A549 (cell line): ENCODE measurements around the gene PAQR7. TPM values are rescaled to one million over a fixed set of nuclear protein-coding genes. Genes with fewer than 3 reads are reported as not detected.

Experiments
- ATAC-seq, 2 experiments: fragments of 200-7000 bp in 1 of 2; fragments of >200 bp in 1 of 2; cut with Nextera tagmentation in 1 of 2; cut with Tn5 transposase in 1 of 2; 3 replicates each; pipeline versions ENCODE4 v1.8.0 to v1.9.1; 2018 to 2020; ENCODE audit warnings: mild to moderate bottlenecking in 1 of 2, moderate library complexity in 1 of 2
- CTCF ChIA-PET: fragments of 300-600 bp; sonication (Branson Sonifier 250); formaldehyde crosslinking; extraction: SDS; loops from one replicate; lab custom pipeline; 2021; ENCODE audit warnings: antibody characterized with exemption, inconsistent platforms; lab: Yijun Ruan, JAX
- POLR2A ChIA-PET: fragments of 350-600 bp; formaldehyde crosslinking; extraction: SDS; loops from one replicate; lab custom pipeline; 2021; ENCODE audit warnings: antibody characterized with exemption, inconsistent platforms; lab: Yijun Ruan, JAX
- DNase-seq, 2 experiments: peaks; one replicate each; pipeline versions ENCODE4 v3.0.0 to v3.0.0-alpha.2; 2011 to 2016; ENCODE audit warnings: low read depth in 1 of 2, low spot score in 1 of 2
- FAIRE-seq: peaks from 2 replicates; lab custom pipeline; 2011; peaks lifted over from hg19 to GRCh38; lab: Jason Lieb, UNC
- H3K27ac ChIP-seq, 2 experiments: fragments of >200 bp; sonication (Bioruptor Twin); formaldehyde crosslinking; 3 replicates each; pipeline ENCODE4 v1.5.1; 2016 to 2017
- H3K4me1 ChIP-seq: fragments of >200 bp; sonication (Bioruptor Twin); formaldehyde crosslinking; 3 replicates; pipeline ENCODE4 v1.6.1; 2016
- H3K4me2 ChIP-seq: fragments of >200 bp; sonication (Bioruptor Twin); formaldehyde crosslinking; 3 replicates; pipeline ENCODE4 v1.6.1; 2016
- H3K4me3 ChIP-seq: fragments of >200 bp; sonication (Bioruptor Twin); formaldehyde crosslinking; 3 replicates; pipeline ENCODE4 v1.5.1; 2016
- H3K9me3 ChIP-seq: fragments of >200 bp; sonication (Bioruptor Twin); formaldehyde crosslinking; 3 replicates; pipeline ENCODE4 v1.6.1; 2016
- CBX2 ChIP-seq: fragments of 200-600 bp; sonication (generic); IDR thresholded peaks from 2 replicates; pipeline ENCODE4 v1.6.1; 2016; ENCODE audit warnings: low read depth, mild to moderate bottlenecking, borderline replicate concordance
- CHD4 ChIP-seq: fragments of 200-600 bp; sonication (generic); IDR thresholded peaks from 2 replicates; pipeline ENCODE4 v1.6.1; 2016; ENCODE audit warnings: antibody characterized with exemption, mild to moderate bottlenecking, borderline replicate concordance
- EHMT2 ChIP-seq: fragments of 200-600 bp; sonication (generic); IDR thresholded peaks from 2 replicates; pipeline ENCODE4 v1.6.1; 2016; ENCODE audit warnings: antibody characterized with exemption, low read depth, mild to moderate bottlenecking, moderate library complexity
- FOSB ChIP-seq: fragments of 250-450 bp; sonication (Bioruptor Pico); IDR thresholded peaks from 2 replicates; pipeline ENCODE4 v1.5.0; 2020; ENCODE audit warnings: mild to moderate bottlenecking, moderate library complexity
- HDAC2 ChIP-seq: fragments of 200-600 bp; sonication (generic); IDR thresholded peaks from 2 replicates; pipeline ENCODE4 v1.6.1; 2016
- HEYL ChIP-seq: fragments of 250-450 bp; sonication (Bioruptor Pico); IDR thresholded peaks from 2 replicates; pipeline ENCODE4 v1.8.0; 2021; ENCODE audit warnings: mild to moderate bottlenecking, moderate library complexity
- HOXB13 ChIP-seq: fragments of 250-450 bp; sonication (Bioruptor Pico); IDR thresholded peaks from 2 replicates; pipeline ENCODE4 v1.5.0; 2020; ENCODE audit warnings: low read depth, mild to moderate bottlenecking, moderate library complexity
- HOXB5 ChIP-seq: fragments of 250-450 bp; sonication (Bioruptor Pico); IDR thresholded peaks from 2 replicates; pipeline ENCODE4 v1.5.0; 2020; ENCODE audit warnings: mild to moderate bottlenecking, moderate library complexity
- JUN ChIP-seq, 2 experiments: fragments of >200 bp; sonication (Bioruptor Twin); formaldehyde crosslinking; IDR thresholded peaks; 2 replicates in 1 of 2; 3 replicates in 1 of 2; pipeline ENCODE4 v1.6.1; 2016 to 2017
- MAZ ChIP-seq: fragments of 150-350 bp; IDR thresholded peaks from 2 replicates; pipeline ENCODE4 v1.6.1; 2014; ENCODE audit warnings: antibody characterized with exemption, low read depth, low read length, borderline replicate concordance
- NPAS2 ChIP-seq: fragments of 250-450 bp; sonication (Bioruptor Pico); IDR thresholded peaks from 2 replicates; pipeline ENCODE4 v1.8.0; 2022; ENCODE audit warnings: mild to moderate bottlenecking, moderate library complexity, borderline replicate concordance
- PHF8 ChIP-seq: fragments of 200-600 bp; sonication (generic); IDR thresholded peaks from 2 replicates; pipeline ENCODE4 v1.6.1; 2016; ENCODE audit warnings: low read depth, mild to moderate bottlenecking, antibody characterized with exemption, moderate library complexity, borderline replicate concordance
- POLR2AphosphoS2 ChIP-seq: conservative IDR thresholded peaks from 2 replicates; pipeline ENCODE4 v1.6.1; 2012; ENCODE audit warnings: low read length, improper control_type of control experiment, inconsistent platforms
- RFX5 ChIP-seq: fragments of 450-650 bp; IDR thresholded peaks from 2 replicates; pipeline ENCODE4 v1.7.1; 2014; ENCODE audit warnings: antibody characterized with exemption, mild to moderate bottlenecking, moderate library complexity
- SREBF2 ChIP-seq: fragments of 450-650 bp; IDR thresholded peaks from 2 replicates; pipeline ENCODE4 v1.6.1; 2014; ENCODE audit warnings: mild to moderate bottlenecking, moderate library complexity
- TFCP2L1 ChIP-seq: fragments of 250-450 bp; sonication (Bioruptor Pico); IDR thresholded peaks from 2 replicates; pipeline ENCODE4 v1.5.0; 2021; ENCODE audit warnings: mild to moderate bottlenecking
- ZC3H11A ChIP-seq: fragments of 450-650 bp; IDR thresholded peaks from 2 replicates; pipeline ENCODE4 v1.6.1; 2014; ENCODE audit warnings: antibody characterized with exemption, mild to moderate bottlenecking
- ZFP36 ChIP-seq: fragments of 450-650 bp; IDR thresholded peaks from 2 replicates; pipeline ENCODE4 v1.6.1; 2014; ENCODE audit warnings: borderline replicate concordance; ENCODE audit not compliant: partially characterized antibody
- ZSCAN20 ChIP-seq: fragments of 250-450 bp; sonication (Bioruptor Pico); IDR thresholded peaks from 2 replicates; pipeline ENCODE4 v1.8.0; 2022; ENCODE audit warnings: mild to moderate bottlenecking, moderate library complexity
- WGBS: methylation state at CpG from one replicate; pipeline ENCODE4 v1.1.6; 2017; ENCODE audit errors: missing lambda C conversion rate; 5-methylcytosine and 5-hydroxymethylcytosine counted together
- polyA plus RNA-seq, 4 experiments: library from polyadenylated mRNA; depleted of rRNA in 3 of 4; stranded (reverse); fragments of >200 nt; fragmentation: RNase III in 1 of 4; extraction: RNeasy Plus Mini Kit Qiagen cat#74134 plus additional on column Dnase treatment in 1 of 4; gene quantifications; 2 replicates in 3 of 4; 3 replicates in 1 of 4; pipeline ENCODE4 v1.2.3, GENCODE V29; 2011 to 2017
- TF ChIP-seq, protein P1 (sequence below): fragments of 150-350 bp; IDR thresholded peaks from 2 replicates; pipeline ENCODE4 v1.6.1; 2014; ENCODE audit warnings: low read depth, mild to moderate bottlenecking, low read length
- TF ChIP-seq, protein P2 (sequence below): fragments of 250-450 bp; sonication (Bioruptor Pico); IDR thresholded peaks from 2 replicates; pipeline ENCODE4 v1.5.0; 2021; ENCODE audit warnings: mild to moderate bottlenecking, moderate library complexity, borderline replicate concordance
- TF ChIP-seq, protein P3 (sequence below): IDR thresholded peaks from 2 replicates; pipeline ENCODE4 v1.6.1; 2012; ENCODE audit warnings: low read depth, borderline replicate concordance
- TF ChIP-seq, protein P4 (sequence below): IDR thresholded peaks from 2 replicates; pipeline ENCODE4 v1.6.1; 2012
- TF ChIP-seq, protein P5 (sequence below): fragments of 250-450 bp; sonication (Bioruptor Pico); IDR thresholded peaks from 2 replicates; pipeline ENCODE4 v1.5.0; 2020; ENCODE audit warnings: low read depth, mild to moderate bottlenecking, moderate library complexity
- TF ChIP-seq, protein P6 (sequence below): fragments of 200-600 bp; sonication (generic); IDR thresholded peaks from 2 replicates; pipeline ENCODE4 v1.6.1; 2016; ENCODE audit warnings: antibody characterized with exemption, mild to moderate bottlenecking, moderate library complexity

The PAQR7 gene
- polyA plus RNA-seq, 2 of the 4 experiments (the other 2 are of a cell fraction), result 2.3 to 6.0 TPM

DNA sequence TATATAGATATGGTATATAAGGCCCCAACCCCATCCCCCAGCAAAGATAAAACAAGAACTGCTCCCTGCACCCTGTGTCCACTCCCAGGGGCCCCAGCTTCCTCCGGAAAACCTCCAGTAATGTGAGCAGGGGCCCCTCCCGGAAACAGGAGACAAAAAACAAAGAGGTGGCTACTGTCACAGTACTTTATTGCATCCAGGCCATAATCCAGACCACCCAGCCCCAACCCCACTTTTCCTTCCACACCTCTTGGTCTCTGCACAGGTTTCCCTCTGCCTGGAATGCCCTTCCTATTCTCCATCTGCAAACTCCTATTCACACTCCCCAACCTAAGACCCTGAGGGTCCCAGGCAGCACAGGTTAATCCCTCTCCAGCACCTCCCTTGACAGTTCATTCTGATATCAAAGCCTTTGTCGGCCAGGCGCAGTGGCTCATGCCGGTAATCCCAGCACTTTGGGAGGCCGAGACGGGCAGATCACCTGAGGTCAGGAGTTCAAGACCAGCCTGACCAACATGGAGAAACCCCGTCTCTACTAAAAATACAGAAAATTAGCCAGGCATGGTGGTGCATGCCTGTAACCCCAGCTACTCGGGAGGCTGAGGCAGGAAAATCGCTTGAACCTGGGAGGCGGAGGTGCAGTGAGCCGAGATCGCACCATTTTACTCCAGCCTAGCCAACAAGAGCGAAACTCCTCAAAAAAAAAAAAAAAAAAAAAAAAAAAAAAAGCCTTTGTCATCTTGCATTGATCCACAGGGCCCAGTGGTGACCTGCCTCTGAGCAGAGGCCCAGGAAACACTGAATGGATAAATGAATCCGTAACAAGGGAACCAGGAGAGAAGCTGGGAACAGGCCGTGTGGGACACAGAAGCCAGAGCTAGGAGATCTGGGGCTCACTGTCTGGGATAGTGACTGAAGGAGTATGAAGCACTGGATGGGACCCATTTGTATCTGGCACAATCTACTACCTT, 13.9 kb downstream of the PAQR7 start:
- H3K4me2 ChIP-seq, result 0 out of 3 replicates have a peak overlapping the region, but pooled peaks have one; percentile 82
- H3K4me3 ChIP-seq, result no peak overlapping the region
- CTCF ChIA-PET, result no interaction called here
- FAIRE-seq, result no peak
- TF ChIP-seq HOXB13 (no peak), RFX5 (no peak), NPAS2 (CRISPR knock-in tag) (no peak), CBX2 (no peak), ZSCAN20 (no peak), MAZ (no peak), SREBF2 (no peak)
- TF ChIP-seq, protein P1, sequence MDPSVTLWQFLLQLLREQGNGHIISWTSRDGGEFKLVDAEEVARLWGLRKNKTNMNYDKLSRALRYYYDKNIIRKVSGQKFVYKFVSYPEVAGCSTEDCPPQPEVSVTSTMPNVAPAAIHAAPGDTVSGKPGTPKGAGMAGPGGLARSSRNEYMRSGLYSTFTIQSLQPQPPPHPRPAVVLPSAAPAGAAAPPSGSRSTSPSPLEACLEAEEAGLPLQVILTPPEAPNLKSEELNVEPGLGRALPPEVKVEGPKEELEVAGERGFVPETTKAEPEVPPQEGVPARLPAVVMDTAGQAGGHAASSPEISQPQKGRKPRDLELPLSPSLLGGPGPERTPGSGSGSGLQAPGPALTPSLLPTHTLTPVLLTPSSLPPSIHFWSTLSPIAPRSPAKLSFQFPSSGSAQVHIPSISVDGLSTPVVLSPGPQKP, result no peak
- TF ChIP-seq, protein P2, sequence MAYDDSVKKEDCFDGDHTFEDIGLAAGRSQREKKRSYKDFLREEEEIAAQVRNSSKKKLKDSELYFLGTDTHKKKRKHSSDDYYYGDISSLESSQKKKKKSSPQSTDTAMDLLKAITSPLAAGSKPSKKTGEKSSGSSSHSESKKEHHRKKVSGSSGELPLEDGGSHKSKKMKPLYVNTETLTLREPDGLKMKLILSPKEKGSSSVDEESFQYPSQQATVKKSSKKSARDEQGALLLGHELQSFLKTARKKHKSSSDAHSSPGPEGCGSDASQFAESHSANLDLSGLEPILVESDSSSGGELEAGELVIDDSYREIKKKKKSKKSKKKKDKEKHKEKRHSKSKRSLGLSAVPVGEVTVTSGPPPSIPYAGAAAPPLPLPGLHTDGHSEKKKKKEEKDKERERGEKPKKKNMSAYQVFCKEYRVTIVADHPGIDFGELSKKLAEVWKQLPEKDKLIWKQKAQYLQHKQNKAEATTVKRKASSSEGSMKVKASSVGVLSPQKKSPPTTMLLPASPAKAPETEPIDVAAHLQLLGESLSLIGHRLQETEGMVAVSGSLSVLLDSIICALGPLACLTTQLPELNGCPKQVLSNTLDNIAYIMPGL (CRISPR knock-in tag), result no peak
- TF ChIP-seq, protein P3, sequence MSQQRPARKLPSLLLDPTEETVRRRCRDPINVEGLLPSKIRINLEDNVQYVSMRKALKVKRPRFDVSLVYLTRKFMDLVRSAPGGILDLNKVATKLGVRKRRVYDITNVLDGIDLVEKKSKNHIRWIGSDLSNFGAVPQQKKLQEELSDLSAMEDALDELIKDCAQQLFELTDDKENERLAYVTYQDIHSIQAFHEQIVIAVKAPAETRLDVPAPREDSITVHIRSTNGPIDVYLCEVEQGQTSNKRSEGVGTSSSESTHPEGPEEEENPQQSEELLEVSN, result no peak
- TF ChIP-seq, all 56 proteins: peak for 0
- Histone ChIP-seq H3K27ac (peak overlapping the region in 1 of 2 experiments; percentile 43; a peak in 1 of 6 replicates), H3K9me3 (no peaks in the 10 kb centered on the region), H3K4me1 (peaks cover 26% of the 10 kb centered on the region; the same call in 2 of the 3 replicates)
- ATAC-seq, result no peak
- WGBS, result 87% methylated on average over 16 of the region's 16 CpGs
- no peak for DNase-seq
- POLR2A ChIA-PET, result no interaction called here

DNA sequence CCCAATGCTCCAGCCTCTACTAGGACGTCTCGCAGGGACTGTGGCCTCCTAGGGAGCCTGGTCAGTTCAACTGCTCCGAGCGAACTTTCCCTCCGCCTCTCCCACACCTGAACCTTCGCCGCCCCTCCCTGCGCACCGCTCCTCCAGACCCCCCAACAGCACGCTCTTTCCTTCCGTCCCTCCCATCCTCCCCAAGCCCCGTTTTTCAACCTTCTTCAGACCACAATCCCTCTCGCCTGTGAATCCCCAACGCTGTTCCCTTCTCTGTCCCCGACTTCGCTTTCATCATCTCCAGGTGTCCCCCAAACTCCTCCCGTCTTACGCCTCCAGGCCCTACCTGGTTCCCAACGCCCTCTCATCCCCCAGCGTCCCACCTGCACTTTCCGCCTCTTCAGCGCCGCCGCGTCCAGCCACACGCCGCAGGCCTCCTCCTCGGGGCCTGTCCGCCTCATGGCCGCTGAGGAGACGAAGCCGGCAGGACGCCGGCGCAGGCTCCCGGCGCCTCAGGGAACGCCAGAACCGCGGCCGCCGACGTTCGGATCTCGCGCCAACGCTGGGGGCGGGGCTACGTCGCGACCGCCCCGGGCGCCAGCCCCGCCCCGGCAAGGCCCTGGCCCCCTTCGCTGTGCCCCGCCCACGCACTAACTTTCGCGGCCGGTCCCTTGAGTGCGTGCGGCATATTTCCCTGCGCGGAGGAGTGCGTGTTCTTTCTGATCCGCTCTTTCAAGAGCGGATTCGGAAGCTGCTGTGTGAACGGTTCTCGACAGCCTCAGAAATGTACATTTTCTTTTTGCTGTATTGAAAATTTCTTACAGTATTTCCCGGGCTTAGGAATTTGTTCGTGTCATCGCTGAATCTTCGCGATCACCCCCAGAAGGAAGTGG, 16.4 kb downstream of the PAQR7 start, which contains the start of gene AUNIP:
Gene AUNIP (minus strand): TSS at position 552 of the 884 bp plus-strand sequence. CDS start 100 bp downstream, at position 452.
- peak within 1 kb of the TSS; percentile 88 to 90 for H3K27ac ChIP-seq
- POLR2A ChIA-PET, result no interaction called here
- H3K4me2 ChIP-seq, result peak within 1 kb of the TSS; percentile 82
- peak within 1 kb of the TSS; percentile 63 for H3K4me3 ChIP-seq
- ATAC-seq (peak; percentile 87 to 94), FAIRE-seq (no peak), DNase-seq (peak; percentile 76 to 82)
- H3K4me1 ChIP-seq, result peaks cover 20% of the 10 kb centered on the region; the same call in 1 of the 3 replicates
- under 1% methylated on average over 35 of the region's 77 CpGs for WGBS
- CTCF ChIA-PET, result interaction anchor here (1.1 kb wide), 1 partner anchor 36 kb away, joined by 3 read pairs; no protein-coding TSS in a partner anchor
- no peaks in the 10 kb centered on the region for H3K9me3 ChIP-seq
- TF ChIP-seq HEYL, result no peak
- no peak for TF ChIP-seq POLR2AphosphoS2
- no peak for TF ChIP-seq FOSB (CRISPR knock-in tag)
- TF ChIP-seq, protein P4, sequence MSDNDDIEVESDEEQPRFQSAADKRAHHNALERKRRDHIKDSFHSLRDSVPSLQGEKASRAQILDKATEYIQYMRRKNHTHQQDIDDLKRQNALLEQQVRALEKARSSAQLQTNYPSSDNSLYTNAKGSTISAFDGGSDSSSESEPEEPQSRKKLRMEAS, result peak; percentile 86
- TF ChIP-seq ZC3H11A, result no peak
- TF ChIP-seq, protein P5, sequence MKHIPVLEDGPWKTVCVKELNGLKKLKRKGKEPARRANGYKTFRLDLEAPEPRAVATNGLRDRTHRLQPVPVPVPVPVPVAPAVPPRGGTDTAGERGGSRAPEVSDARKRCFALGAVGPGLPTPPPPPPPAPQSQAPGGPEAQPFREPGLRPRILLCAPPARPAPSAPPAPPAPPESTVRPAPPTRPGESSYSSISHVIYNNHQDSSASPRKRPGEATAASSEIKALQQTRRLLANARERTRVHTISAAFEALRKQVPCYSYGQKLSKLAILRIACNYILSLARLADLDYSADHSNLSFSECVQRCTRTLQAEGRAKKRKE (CRISPR knock-in tag), result no peak
- no peak for TF ChIP-seq EHMT2
- TF ChIP-seq, protein P6, sequence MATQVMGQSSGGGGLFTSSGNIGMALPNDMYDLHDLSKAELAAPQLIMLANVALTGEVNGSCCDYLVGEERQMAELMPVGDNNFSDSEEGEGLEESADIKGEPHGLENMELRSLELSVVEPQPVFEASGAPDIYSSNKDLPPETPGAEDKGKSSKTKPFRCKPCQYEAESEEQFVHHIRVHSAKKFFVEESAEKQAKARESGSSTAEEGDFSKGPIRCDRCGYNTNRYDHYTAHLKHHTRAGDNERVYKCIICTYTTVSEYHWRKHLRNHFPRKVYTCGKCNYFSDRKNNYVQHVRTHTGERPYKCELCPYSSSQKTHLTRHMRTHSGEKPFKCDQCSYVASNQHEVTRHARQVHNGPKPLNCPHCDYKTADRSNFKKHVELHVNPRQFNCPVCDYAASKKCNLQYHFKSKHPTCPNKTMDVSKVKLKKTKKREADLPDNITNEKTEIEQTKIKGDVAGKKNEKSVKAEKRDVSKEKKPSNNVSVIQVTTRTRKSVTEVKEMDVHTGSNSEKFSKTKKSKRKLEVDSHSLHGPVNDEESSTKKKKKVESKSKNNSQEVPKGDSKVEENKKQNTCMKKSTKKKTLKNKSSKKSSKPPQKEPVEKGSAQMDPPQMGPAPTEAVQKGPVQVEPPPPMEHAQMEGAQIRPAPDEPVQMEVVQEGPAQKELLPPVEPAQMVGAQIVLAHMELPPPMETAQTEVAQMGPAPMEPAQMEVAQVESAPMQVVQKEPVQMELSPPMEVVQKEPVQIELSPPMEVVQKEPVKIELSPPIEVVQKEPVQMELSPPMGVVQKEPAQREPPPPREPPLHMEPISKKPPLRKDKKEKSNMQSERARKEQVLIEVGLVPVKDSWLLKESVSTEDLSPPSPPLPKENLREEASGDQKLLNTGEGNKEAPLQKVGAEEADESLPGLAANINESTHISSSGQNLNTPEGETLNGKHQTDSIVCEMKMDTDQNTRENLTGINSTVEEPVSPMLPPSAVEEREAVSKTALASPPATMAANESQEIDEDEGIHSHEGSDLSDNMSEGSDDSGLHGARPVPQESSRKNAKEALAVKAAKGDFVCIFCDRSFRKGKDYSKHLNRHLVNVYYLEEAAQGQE, result no peak
- no peak for TF ChIP-seq HDAC2
- TF ChIP-seq PHF8, result peak; percentile 51; the same call in 1 of the 2 replicates
- TF ChIP-seq JUN (IDR thresholded peaks at IDR 0.05), result peak in 1 of 2 experiments; percentile 46; a peak in 2 of 5 replicates
- TF ChIP-seq RFX5, result no peak
- no peak for TF ChIP-seq HOXB5 (CRISPR knock-in tag)
- TF ChIP-seq CHD4, result no peak
- no peak for TF ChIP-seq ZFP36
- TF ChIP-seq TFCP2L1 (CRISPR knock-in tag), result no peak
